CD4-positive, alpha-beta T cell treated with Interleukin-2 at 100 ng/mL for 4 hours (primary cell): ENCODE measurements around the gene MRPL41.
"Not testable (repeated sequence)": the region's sequence is repeated elsewhere in the genome, so short reads cannot be mapped to it uniquely, and the experiment has no call there.

ENCODE experiments used
- DNase-seq: peaks from one replicate; pipeline ENCODE4 v3.0.0-alpha.2; 2020; ENCODE audit warnings: low spot score

The MRPL41 gene

GRCh38 chr9:137522746-137523455 lies 28.8 kb upstream of the MRPL41 start:
- no peak for DNase-seq

- DNase-seq = no peak
These were observed 27.3 kb upstream of the MRPL41 start for GRCh38 chr9:137524161-137524980.

- DNase-seq = no peak
These were observed 26.7 kb upstream of the MRPL41 start for GRCh38 chr9:137524981-137525317.

- DNase-seq = no peak
These were observed 21.3 kb upstream of the MRPL41 start for GRCh38 chr9:137530331-137530730.

GRCh38 chr9:137531099-137531765 lies 20.4 kb upstream of the MRPL41 start:
- DNase-seq = no peak

- not testable (repeated sequence) for DNase-seq
These were observed 18.7 kb upstream of the MRPL41 start for GRCh38 chr9:137532891-137533468.

GRCh38 chr9:137534256-137535119 lies 17.2 kb upstream of the MRPL41 start:
- peak; percentile 45 for DNase-seq

GRCh38 chr9:137535120-137535428 lies 16.6 kb upstream of the MRPL41 start:
- no peak for DNase-seq

GRCh38 chr9:137536594-137537131 lies 15.0 kb upstream of the MRPL41 start:
- DNase-seq = peak; percentile 5

GRCh38 chr9:137538058-137538457 lies 13.6 kb upstream of the MRPL41 start:
- no peak for DNase-seq

GRCh38 chr9:137540536-137540935 lies 11.1 kb upstream of the MRPL41 start:
- no peak for DNase-seq

- DNase-seq = no peak
These were observed 9.2 kb upstream of the MRPL41 start for GRCh38 chr9:137542486-137542885.

- DNase-seq = no peak
These were observed 8.3 kb upstream of the MRPL41 start for GRCh38 chr9:137543237-137543963.

- DNase-seq = no peak
These were observed 7.4 kb upstream of the MRPL41 start for GRCh38 chr9:137544176-137544760.

- DNase-seq = no peak
These were observed 6.6 kb upstream of the MRPL41 start for GRCh38 chr9:137545123-137545522.

- no peak for DNase-seq
These were observed 3.8 kb upstream of the MRPL41 start for GRCh38 chr9:137547687-137548543.

- DNase-seq = peak; percentile 57
These were observed 1.5 kb upstream of the MRPL41 start, which contains the start of gene PNPLA7 for GRCh38 chr9:137550231-137550621. TSS of gene PNPLA7 (minus strand) at chr9:137550402. CDS start at chr9:137550197, 205 bp downstream.

- not testable (repeated sequence) for DNase-seq
These were observed 768 bp upstream of the MRPL41 start for GRCh38 chr9:137550958-137551263.

GRCh38 chr9:137552022-137552768 lies 516 bp downstream of the MRPL41 start:
- peak; percentile 13 for DNase-seq
